Uterus (tissue), 2 donors: ENCODE results near the gene SPINK5.

ENCODE experiments used
- POLR2A ChIP-seq, 2 donors: fragments of 450-650 bp; IDR thresholded peaks; one replicate each; pipeline ENCODE4 v1.6.1; 2016; ENCODE audit warnings: antibody characterized with exemption in 2 of 2, mild to moderate bottlenecking in 1 of 2, moderate library complexity in 1 of 2
- TF ChIP-seq, protein P1 (sequence below), 4 experiments: fragments of 200-600 bp in 2 of 4; fragments of 450-650 bp in 2 of 4; sonication (generic) in 2 of 4; IDR thresholded peaks; one replicate each; pipeline ENCODE4 v1.5.1; 2016 to 2019; ENCODE audit warnings: antibody characterized with exemption in 4 of 4, mild to moderate bottlenecking in 2 of 4, moderate library complexity in 1 of 4

DNA sequence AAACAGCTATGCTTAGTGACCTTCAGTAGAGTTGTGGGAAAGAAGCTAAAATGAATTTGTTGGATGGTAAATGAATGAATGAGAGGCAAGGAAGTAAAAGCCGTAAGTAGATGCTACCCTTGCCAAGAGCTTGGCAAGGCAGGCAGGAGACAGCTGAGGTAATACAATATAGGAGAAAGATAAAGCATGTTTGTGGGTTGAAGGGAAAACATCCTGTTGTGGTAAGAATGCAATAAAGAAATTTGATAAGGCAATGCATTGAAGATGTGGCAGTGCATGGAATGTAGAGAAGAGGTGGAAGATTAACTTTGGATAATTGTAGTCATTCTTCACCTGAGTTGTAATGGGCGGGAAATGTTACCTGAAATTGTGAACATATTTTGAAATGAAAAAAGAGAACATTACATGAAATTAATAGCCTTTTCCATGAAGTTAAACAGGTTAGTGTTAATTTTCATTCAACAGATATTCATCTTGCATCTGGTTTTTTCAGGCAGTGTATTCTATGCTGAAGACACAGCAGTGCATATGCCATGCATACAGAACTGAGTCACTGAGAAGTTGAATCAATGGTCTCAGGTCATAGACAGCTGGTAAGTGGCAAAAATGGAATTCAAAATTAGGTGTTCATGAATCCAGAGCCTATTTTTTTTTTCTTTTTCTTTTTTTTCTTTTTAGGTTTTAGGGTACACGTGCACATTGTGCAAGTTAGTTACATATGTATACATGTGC is 43.4 kb upstream of the SPINK5 start:
- TF ChIP-seq, protein P1, sequence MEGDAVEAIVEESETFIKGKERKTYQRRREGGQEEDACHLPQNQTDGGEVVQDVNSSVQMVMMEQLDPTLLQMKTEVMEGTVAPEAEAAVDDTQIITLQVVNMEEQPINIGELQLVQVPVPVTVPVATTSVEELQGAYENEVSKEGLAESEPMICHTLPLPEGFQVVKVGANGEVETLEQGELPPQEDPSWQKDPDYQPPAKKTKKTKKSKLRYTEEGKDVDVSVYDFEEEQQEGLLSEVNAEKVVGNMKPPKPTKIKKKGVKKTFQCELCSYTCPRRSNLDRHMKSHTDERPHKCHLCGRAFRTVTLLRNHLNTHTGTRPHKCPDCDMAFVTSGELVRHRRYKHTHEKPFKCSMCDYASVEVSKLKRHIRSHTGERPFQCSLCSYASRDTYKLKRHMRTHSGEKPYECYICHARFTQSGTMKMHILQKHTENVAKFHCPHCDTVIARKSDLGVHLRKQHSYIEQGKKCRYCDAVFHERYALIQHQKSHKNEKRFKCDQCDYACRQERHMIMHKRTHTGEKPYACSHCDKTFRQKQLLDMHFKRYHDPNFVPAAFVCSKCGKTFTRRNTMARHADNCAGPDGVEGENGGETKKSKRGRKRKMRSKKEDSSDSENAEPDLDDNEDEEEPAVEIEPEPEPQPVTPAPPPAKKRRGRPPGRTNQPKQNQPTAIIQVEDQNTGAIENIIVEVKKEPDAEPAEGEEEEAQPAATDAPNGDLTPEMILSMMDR (IDR thresholded peaks at IDR 0.05), result no peak
- TF ChIP-seq POLR2A (IDR thresholded peaks at IDR 0.05), result no peak
